SK-N-SH (cell line): ENCODE data around the gene MBTPS1. TPM values are rescaled to one million over a fixed set of nuclear protein-coding genes. Genes with fewer than 3 reads are reported as not detected.

ENCODE experiments used
- CTCF ChIA-PET: fragments of 300-600, 350-600 bp; formaldehyde crosslinking; extraction: SDS; loops from one replicate; lab custom pipeline; 2021; lab: Yijun Ruan, JAX
- POLR2A ChIA-PET: fragments of 350-600 bp; sonication (Branson Sonifier 250); formaldehyde crosslinking; extraction: SDS; loops from one replicate; lab custom pipeline; 2020; ENCODE audit warnings: antibody characterized with exemption, inconsistent platforms; lab: Yijun Ruan, JAX
- DNase-seq: peaks from one replicate; pipeline ENCODE4 v3.0.0; 2012
- H2AFZ ChIP-seq: fragments of 200-600 bp; sonication (generic); 2 replicates; pipeline ENCODE4 v1.8.1; 2016; ENCODE audit warnings: antibody characterized with exemption, mild to moderate bottlenecking, low read depth
- H3F3A ChIP-seq: fragments of 200-600 bp; sonication (generic); replicated peaks from 2 replicates; pipeline ENCODE3; 2016; ENCODE audit warnings: antibody characterized with exemption, mild to moderate bottlenecking; ENCODE audit not compliant: insufficient read depth
- H3K27ac ChIP-seq, 2 experiments: fragments of 200-500 bp in 1 of 2; fragments of 200-600 bp in 1 of 2; sonication (Bioruptor generic) in 1 of 2; sonication (generic), shearing (Covaris generic) in 1 of 2; 2 replicates each; pipeline versions ENCODE4 v1.5.1 to v1.6.1; 2014 to 2016; ENCODE audit warnings: low read depth in 2 of 2, inconsistent platforms in 1 of 2, low read length in 1 of 2, mild to moderate bottlenecking in 1 of 2, mixed read lengths in 1 of 2
- H3K27me3 ChIP-seq: fragments of 200-600 bp; sonication (generic), shearing (Covaris generic); 2 replicates; pipeline ENCODE4 v1.6.1; 2016; ENCODE audit warnings: mixed run types; ENCODE audit not compliant: insufficient read depth
- H3K36me3 ChIP-seq, 2 experiments: fragments of 200-500 bp in 1 of 2; fragments of 200-600 bp in 1 of 2; sonication (Bioruptor generic) in 1 of 2; sonication (generic) in 1 of 2; replicated peaks in 1 of 2; 2 replicates each; pipeline versions ENCODE3 to v1.5.1; 2014 to 2016; ENCODE audit warnings: low read length in 1 of 2, mild to moderate bottlenecking in 1 of 2; ENCODE audit not compliant: insufficient read depth in 2 of 2, control insufficient read depth in 1 of 2
- H3K4me1 ChIP-seq, 2 experiments: fragments of 200-500 bp in 1 of 2; fragments of 200-600 bp in 1 of 2; sonication (Bioruptor generic) in 1 of 2; sonication (generic), shearing (Covaris generic) in 1 of 2; 2 replicates each; pipeline versions ENCODE4 v1.5.1 to v1.6.1; 2014 to 2016; ENCODE audit warnings: low read depth in 1 of 2, low read length in 1 of 2, mixed run types in 1 of 2; ENCODE audit not compliant: insufficient read depth in 2 of 2, control insufficient read depth in 1 of 2
- H3K4me2 ChIP-seq: fragments of 200-600 bp; sonication (generic), shearing (Covaris generic); 2 replicates; pipeline ENCODE4 v1.6.1; 2017; ENCODE audit warnings: mixed run types
- H3K4me3 ChIP-seq, 2 experiments: fragments of 200-500 bp in 1 of 2; fragments of 200-600 bp in 1 of 2; sonication (Bioruptor generic) in 1 of 2; sonication (generic), shearing (Covaris generic) in 1 of 2; 2 replicates each; pipeline versions ENCODE4 v1.5.1 to v1.8.1; 2014 to 2016; ENCODE audit warnings: low read depth in 2 of 2, inconsistent platforms in 1 of 2, low read length in 1 of 2, mild to moderate bottlenecking in 1 of 2, mixed read lengths in 1 of 2, moderate library complexity in 1 of 2
- H3K79me2 ChIP-seq: fragments of 200-600 bp; sonication (generic); 2 replicates; pipeline ENCODE4 v1.8.1; 2017; ENCODE audit warnings: mild to moderate bottlenecking; ENCODE audit not compliant: insufficient read depth
- H3K9ac ChIP-seq: fragments of 200-600 bp; sonication (generic); 2 replicates; pipeline ENCODE4 v1.6.1; 2017; ENCODE audit warnings: mixed run types
- H3K9me2 ChIP-seq: fragments of 200-600 bp; sonication (generic); 2 replicates; pipeline ENCODE4 v1.6.1; 2017; ENCODE audit warnings: mixed run types
- H3K9me3 ChIP-seq: fragments of 200-600 bp; sonication (generic); 2 replicates; pipeline ENCODE4 v1.6.1; 2017; ENCODE audit warnings: mixed run types, mild to moderate bottlenecking, moderate library complexity
- H4K20me1 ChIP-seq: fragments of 200-600 bp; sonication (generic); 2 replicates; pipeline ENCODE4 v1.6.1; 2017; ENCODE audit warnings: mild to moderate bottlenecking, mixed run types; ENCODE audit not compliant: insufficient read depth
- ELF1 ChIP-seq: IDR thresholded peaks from 2 replicates; pipeline ENCODE4 v1.4.0; 2012
- EP300 ChIP-seq, 2 experiments: IDR thresholded peaks; 2 replicates each; pipeline versions ENCODE4 v1.4.0 to v1.6.1; 2012; ENCODE audit warnings: borderline replicate concordance in 1 of 2, low read depth in 1 of 2, low read length in 1 of 2
- EZH2phosphoT487 ChIP-seq: fragments of 200-600 bp; sonication (generic); IDR thresholded peaks from 2 replicates; pipeline ENCODE4 v1.6.1; 2017; ENCODE audit warnings: low read depth, mixed run types, mild to moderate bottlenecking, antibody characterized with exemption, moderate library complexity, borderline replicate concordance
- FOSL2 ChIP-seq: IDR thresholded peaks from 2 replicates; pipeline ENCODE4 v1.4.0; 2012; ENCODE audit warnings: low read depth, mild to moderate bottlenecking, moderate library complexity, borderline replicate concordance
- GABPA ChIP-seq: IDR thresholded peaks from 2 replicates; pipeline ENCODE4 v1.4.0; 2012; ENCODE audit warnings: low read depth, mild to moderate bottlenecking
- GATA2 ChIP-seq: sonication (generic); formaldehyde crosslinking; IDR thresholded peaks from 2 replicates; pipeline ENCODE4 v1.5.0; 2020; ENCODE audit warnings: mild to moderate bottlenecking, missing genetic modification reagents
- MEF2A ChIP-seq: IDR thresholded peaks from 2 replicates; pipeline ENCODE4 v1.4.0; 2012; ENCODE audit warnings: low read depth, borderline replicate concordance
- MXI1 ChIP-seq: IDR thresholded peaks from 2 replicates; pipeline ENCODE4 v1.6.1; 2012; ENCODE audit warnings: mild to moderate bottlenecking, low read depth, low read length, improper control_type of control experiment
- POLR2AphosphoS5 ChIP-seq: IDR thresholded peaks from 2 replicates; pipeline ENCODE4 v1.6.1; 2012; ENCODE audit warnings: low read depth, low read length
- RAD21 ChIP-seq: IDR thresholded peaks from 2 replicates; pipeline ENCODE4 v1.6.1; 2012; ENCODE audit warnings: mild to moderate bottlenecking, low read length
- RCOR1 ChIP-seq: fragments of 150-350 bp; IDR thresholded peaks from 2 replicates; pipeline ENCODE4 v1.6.1; 2017; ENCODE audit warnings: antibody characterized with exemption, low read length
- RFX5 ChIP-seq: IDR thresholded peaks from 2 replicates; pipeline ENCODE4 v1.6.1; 2012; ENCODE audit warnings: mild to moderate bottlenecking, improper control_type of control experiment, low read length
- RXRA ChIP-seq: IDR thresholded peaks from 2 replicates; pipeline ENCODE4 v1.4.0; 2012; ENCODE audit warnings: low read depth, mild to moderate bottlenecking, borderline replicate concordance
- SMC3 ChIP-seq: IDR thresholded peaks from 2 replicates; pipeline ENCODE4 v1.6.1; 2012; ENCODE audit warnings: low read depth, low read length, improper control_type of control experiment
- TAF1 ChIP-seq: IDR thresholded peaks from 2 replicates; pipeline ENCODE4 v1.6.1; 2012; ENCODE audit warnings: low read depth, mild to moderate bottlenecking, low read length, moderate library complexity, borderline replicate concordance
- TCF12 ChIP-seq: IDR thresholded peaks from 2 replicates; pipeline ENCODE4 v1.4.0; 2012
- WGBS: methylation state at CpG from one replicate; pipeline ENCODE4 v1.1.6; 2017; ENCODE audit warnings: low lambda C conversion rate; 5-methylcytosine and 5-hydroxymethylcytosine counted together
- polyA plus RNA-seq, 3 experiments: library from polyadenylated mRNA; depleted of rRNA; stranded (reverse); fragments of >200 nt; gene quantifications; 2 replicates each; pipeline ENCODE4 v1.2.3, GENCODE V29; 2012
- TF ChIP-seq, protein P1 (sequence below): IDR thresholded peaks from 2 replicates; pipeline ENCODE4; 2012
- TF ChIP-seq, protein P2 (sequence below): IDR thresholded peaks from 2 replicates; pipeline ENCODE4 v1.4.0; 2012; ENCODE audit warnings: low read depth
- TF ChIP-seq, protein P3 (sequence below): fragments of 200-600 bp; sonication (generic); IDR thresholded peaks from 2 replicates; pipeline ENCODE4 v1.6.1; 2017; ENCODE audit warnings: antibody characterized with exemption, mild to moderate bottlenecking, moderate library complexity
- TF ChIP-seq, protein P4 (sequence below): fragments of 150-350 bp; IDR thresholded peaks from 2 replicates; pipeline ENCODE4 v1.6.1; 2016; ENCODE audit warnings: mild to moderate bottlenecking, low read depth, low read length

Gene MBTPS1
- polyA plus RNA-seq, 1 of the 3 experiments (the other 2 are of a cell fraction) = 84.9 TPM

DNA sequence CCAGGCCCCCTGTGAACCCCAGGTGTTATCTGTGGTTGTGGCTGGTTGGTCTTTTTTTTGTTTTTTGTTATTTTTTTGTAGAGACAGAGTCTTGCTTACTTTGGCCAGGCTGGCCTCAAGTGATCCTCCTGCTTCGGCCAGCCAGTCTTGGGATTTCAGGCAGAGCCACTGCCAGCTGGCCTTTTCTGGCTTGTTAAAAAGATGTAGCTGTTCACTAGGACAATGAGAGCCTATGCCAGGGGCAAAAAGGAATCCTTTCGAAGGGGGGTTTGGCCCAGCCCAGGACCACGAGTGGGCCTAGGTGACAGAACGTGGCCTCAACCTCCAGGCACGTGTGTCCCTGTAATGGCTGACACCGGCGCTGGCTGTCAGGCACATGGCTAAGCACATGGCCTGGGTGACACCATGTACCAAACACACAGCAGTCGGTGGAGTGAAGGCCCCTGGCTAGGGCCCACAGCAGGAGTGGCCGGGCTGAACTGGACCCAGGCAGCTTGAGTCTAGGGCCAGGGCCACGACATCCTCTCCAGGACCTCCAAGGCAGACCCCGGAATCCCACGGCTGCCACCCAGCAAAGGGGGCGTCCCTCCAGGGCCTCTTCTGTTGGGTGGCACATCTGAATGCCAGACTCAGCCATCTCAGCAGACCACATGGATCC, 67.2 kb downstream of the MBTPS1 start:
- Histone ChIP-seq H3F3A (no peaks in the 10 kb centered on the region), H4K20me1 (no peaks in the 10 kb centered on the region), H3K79me2 (no peaks in the 10 kb centered on the region), H3K27me3 (no peaks in the 10 kb centered on the region), H2AFZ (no peak overlapping the region), H3K36me3 (peaks cover 8 to 36% of the 10 kb centered on the region in 2 experiments), H3K4me3 (no peak overlapping the region), H3K9me3 (no peaks in the 10 kb centered on the region), H3K9ac (no peak overlapping the region), H3K9me2 (no peaks in the 10 kb centered on the region), H3K4me1 (no peaks in the 10 kb centered on the region), H3K4me2 (no peak overlapping the region), H3K27ac (no peak overlapping the region)
- 92% methylated on average over 10 of the region's 13 CpGs for WGBS
- no peak for TF ChIP-seq FOSL2
- TF ChIP-seq TCF12 = no peak
- TF ChIP-seq MXI1 = no peak
- no peak for TF ChIP-seq RCOR1
- TF ChIP-seq, protein P1, sequence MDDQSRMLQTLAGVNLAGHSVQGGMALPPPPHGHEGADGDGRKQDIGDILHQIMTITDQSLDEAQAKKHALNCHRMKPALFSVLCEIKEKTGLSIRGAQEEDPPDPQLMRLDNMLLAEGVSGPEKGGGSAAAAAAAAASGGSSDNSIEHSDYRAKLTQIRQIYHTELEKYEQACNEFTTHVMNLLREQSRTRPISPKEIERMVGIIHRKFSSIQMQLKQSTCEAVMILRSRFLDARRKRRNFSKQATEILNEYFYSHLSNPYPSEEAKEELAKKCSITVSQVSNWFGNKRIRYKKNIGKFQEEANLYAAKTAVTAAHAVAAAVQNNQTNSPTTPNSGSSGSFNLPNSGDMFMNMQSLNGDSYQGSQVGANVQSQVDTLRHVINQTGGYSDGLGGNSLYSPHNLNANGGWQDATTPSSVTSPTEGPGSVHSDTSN = no peak
- TF ChIP-seq, protein P2, sequence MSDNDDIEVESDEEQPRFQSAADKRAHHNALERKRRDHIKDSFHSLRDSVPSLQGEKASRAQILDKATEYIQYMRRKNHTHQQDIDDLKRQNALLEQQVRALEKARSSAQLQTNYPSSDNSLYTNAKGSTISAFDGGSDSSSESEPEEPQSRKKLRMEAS = no peak
- ChIA-PET POLR2A (no interaction called here), CTCF (interaction anchor here (2.3 to 4.4 kb wide), 2 partner anchors 15 to 93 kb away, joined by 8 to 32 read pairs; no protein-coding TSS in a partner anchor)
- DNase-seq = no peak

DNA sequence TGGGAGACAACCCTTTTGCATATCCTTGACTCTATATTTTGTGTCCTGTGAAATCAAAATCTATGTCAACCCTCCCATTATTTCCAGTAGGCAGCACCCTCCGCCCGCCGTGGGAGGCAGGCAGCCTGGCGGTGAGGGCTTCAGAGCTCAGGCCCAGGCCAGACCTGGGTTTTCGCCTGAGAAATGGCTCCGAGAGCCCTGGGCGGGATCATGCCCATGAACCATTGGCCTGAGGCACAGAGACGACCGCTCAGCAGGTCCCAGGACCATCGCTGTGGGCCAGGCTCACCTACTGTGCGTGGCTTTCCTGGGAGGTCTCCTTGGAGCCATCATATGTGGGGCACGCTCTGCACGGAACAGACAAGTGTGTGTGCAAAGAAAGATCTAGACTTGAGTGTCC, 67.9 kb downstream of the MBTPS1 start:
- H3K27me3 ChIP-seq = no peaks in the 10 kb centered on the region
- no peaks in the 10 kb centered on the region for H4K20me1 ChIP-seq
- ChIA-PET POLR2A (no interaction called here), CTCF (interaction anchor here (2.3 to 4.4 kb wide), 2 partner anchors 16 to 92 kb away, joined by 8 to 32 read pairs; no protein-coding TSS in a partner anchor)
- H3K4me3 ChIP-seq = no peak overlapping the region
- no peak overlapping the region; a peak in 1 of 4 replicates for H3K27ac ChIP-seq
- no peaks in the 10 kb centered on the region for H3K9me3 ChIP-seq
- TF ChIP-seq, protein P2 = no peak
- TF ChIP-seq RXRA (no peak), RAD21 (no peak), MEF2A (no peak), POLR2AphosphoS5 (no peak), EP300 (IDR thresholded peaks at IDR 0.05; ENCODE audit: borderline replicate concordance in 1 of 2, low read depth in 1 of 2, low read length in 1 of 2) (no peak), EZH2phosphoT487 (no peak), ELF1 (no peak), GATA2 (CRISPR knock-in tag) (no peak), TCF12 (no peak), GABPA (no peak), RFX5 (no peak), TAF1 (no peak), RCOR1 (no peak), SMC3 (no peak), MXI1 (no peak), FOSL2 (no peak)
- TF ChIP-seq, protein P3, sequence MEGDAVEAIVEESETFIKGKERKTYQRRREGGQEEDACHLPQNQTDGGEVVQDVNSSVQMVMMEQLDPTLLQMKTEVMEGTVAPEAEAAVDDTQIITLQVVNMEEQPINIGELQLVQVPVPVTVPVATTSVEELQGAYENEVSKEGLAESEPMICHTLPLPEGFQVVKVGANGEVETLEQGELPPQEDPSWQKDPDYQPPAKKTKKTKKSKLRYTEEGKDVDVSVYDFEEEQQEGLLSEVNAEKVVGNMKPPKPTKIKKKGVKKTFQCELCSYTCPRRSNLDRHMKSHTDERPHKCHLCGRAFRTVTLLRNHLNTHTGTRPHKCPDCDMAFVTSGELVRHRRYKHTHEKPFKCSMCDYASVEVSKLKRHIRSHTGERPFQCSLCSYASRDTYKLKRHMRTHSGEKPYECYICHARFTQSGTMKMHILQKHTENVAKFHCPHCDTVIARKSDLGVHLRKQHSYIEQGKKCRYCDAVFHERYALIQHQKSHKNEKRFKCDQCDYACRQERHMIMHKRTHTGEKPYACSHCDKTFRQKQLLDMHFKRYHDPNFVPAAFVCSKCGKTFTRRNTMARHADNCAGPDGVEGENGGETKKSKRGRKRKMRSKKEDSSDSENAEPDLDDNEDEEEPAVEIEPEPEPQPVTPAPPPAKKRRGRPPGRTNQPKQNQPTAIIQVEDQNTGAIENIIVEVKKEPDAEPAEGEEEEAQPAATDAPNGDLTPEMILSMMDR = no peak
- TF ChIP-seq, protein P4, sequence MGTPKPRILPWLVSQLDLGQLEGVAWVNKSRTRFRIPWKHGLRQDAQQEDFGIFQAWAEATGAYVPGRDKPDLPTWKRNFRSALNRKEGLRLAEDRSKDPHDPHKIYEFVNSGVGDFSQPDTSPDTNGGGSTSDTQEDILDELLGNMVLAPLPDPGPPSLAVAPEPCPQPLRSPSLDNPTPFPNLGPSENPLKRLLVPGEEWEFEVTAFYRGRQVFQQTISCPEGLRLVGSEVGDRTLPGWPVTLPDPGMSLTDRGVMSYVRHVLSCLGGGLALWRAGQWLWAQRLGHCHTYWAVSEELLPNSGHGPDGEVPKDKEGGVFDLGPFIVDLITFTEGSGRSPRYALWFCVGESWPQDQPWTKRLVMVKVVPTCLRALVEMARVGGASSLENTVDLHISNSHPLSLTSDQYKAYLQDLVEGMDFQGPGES = no peak
- TF ChIP-seq, protein P1 = no peak
- 97% methylated on average over 12 of the region's 13 CpGs for WGBS
- H3K79me2 ChIP-seq = no peaks in the 10 kb centered on the region
- no peaks in the 10 kb centered on the region for H3F3A ChIP-seq
- no peak overlapping the region for H3K9ac ChIP-seq
- peaks cover 3 to 29% of the 10 kb centered on the region in 2 experiments for H3K36me3 ChIP-seq
- H3K4me1 ChIP-seq = no peaks in the 10 kb centered on the region; a peak in 1 of 4 replicates
- H2AFZ ChIP-seq = no peak overlapping the region
- no peak for DNase-seq
- no peak overlapping the region for H3K4me2 ChIP-seq
- H3K9me2 ChIP-seq = no peaks in the 10 kb centered on the region
